K562 (cell line): Measurements from ENCODE around the gene MAST4. TPM values are rescaled to one million over a fixed set of nuclear protein-coding genes. Genes with fewer than 3 reads are reported as not detected.

Experiments
- ATAC-seq: fragments of 200-7000 bp; cut with Tn5 transposase; 3 replicates; pipeline ENCODE4 v1.9.1; 2020; ENCODE audit warnings: moderate library complexity
- BruUV-seq: library from RNA; stranded (reverse); fragments of 400-500 nt; replicated peaks from 2 replicates; lab custom pipeline; 2021; lab: Mats Ljungman, UMichigan
- CTCF ChIA-PET: fragments of 300-600 bp; formaldehyde crosslinking; extraction: SDS; loops from one replicate; lab custom pipeline; 2021; ENCODE audit warnings: low intra/inter-chr PET ratio; lab: Yijun Ruan, JAX
- POLR2A ChIA-PET: fragments of 300-600, 350-650 bp; sonication (Branson Sonifier 250); formaldehyde crosslinking; extraction: SDS; loops from one replicate; lab custom pipeline; 2021; ENCODE audit warnings: antibody characterized with exemption, inconsistent platforms; lab: Yijun Ruan, JAX
- DNase-seq, 4 experiments: peaks; one replicate each; pipeline versions ENCODE4 v3.0.0 to v3.0.0-alpha.2; 2011 to 2018; ENCODE audit warnings: low spot score in 3 of 4, mixed read lengths in 3 of 4; ENCODE audit errors: extremely low read depth in 1 of 4
- FAIRE-seq: peaks from 2 replicates; lab custom pipeline; 2011; peaks lifted over from hg19 to GRCh38; lab: Jason Lieb, UNC
- H2AFZ ChIP-seq: 2 replicates; pipeline ENCODE4 v1.6.0; 2011; ENCODE audit warnings: low read depth, low read length, control low read depth, inconsistent platforms
- H3K27ac ChIP-seq: fragments of 200-600 bp; 3 replicates; pipeline ENCODE4 v1.8.0; 2011; ENCODE audit warnings: low read depth, mild to moderate bottlenecking, control low read depth, inconsistent platforms, low read length, moderate library complexity, mixed read lengths; ENCODE audit errors: extremely low read depth
- H3K27me3 ChIP-seq, 2 experiments: fragments of 300-600 bp in 1 of 2; 2 replicates in 1 of 2; 3 replicates in 1 of 2; pipeline versions ENCODE4 v1.6.0 to v1.8.0; 2011; ENCODE audit warnings: inconsistent platforms in 2 of 2, low read length in 2 of 2, mild to moderate bottlenecking in 1 of 2, mixed read lengths in 1 of 2, moderate library complexity in 1 of 2; ENCODE audit not compliant: control insufficient read depth in 2 of 2, insufficient read depth in 2 of 2
- H3K36me3 ChIP-seq: fragments of 300-600 bp; 3 replicates; pipeline ENCODE4 v1.8.0; 2011; ENCODE audit warnings: mild to moderate bottlenecking, low read length, inconsistent platforms; ENCODE audit not compliant: control insufficient read depth, insufficient read depth
- H3K4me1 ChIP-seq, 2 experiments: fragments of 200-600 bp in 1 of 2; replicated peaks in 1 of 2; 2 replicates in 1 of 2; 3 replicates in 1 of 2; pipeline versions ENCODE4 v1.5.1 to v1.8.0; 2011; ENCODE audit warnings: inconsistent platforms in 2 of 2, low read length in 2 of 2, mild to moderate bottlenecking in 1 of 2, mixed read lengths in 1 of 2, moderate library complexity in 1 of 2; ENCODE audit not compliant: control insufficient read depth in 2 of 2, insufficient read depth in 2 of 2
- H3K4me2 ChIP-seq: 2 replicates; pipeline ENCODE4 v1.6.1; 2011; ENCODE audit warnings: low read length, control low read depth, inconsistent platforms, mixed read lengths; ENCODE audit not compliant: insufficient read depth
- H3K4me3 ChIP-seq: fragments of 200-600 bp; sonication (generic), shearing (Covaris generic); 2 replicates; pipeline ENCODE4 v1.5.1; 2016; ENCODE audit warnings: control low read depth, inconsistent platforms
- H3K79me2 ChIP-seq: fragments of 200-600 bp; 3 replicates; pipeline ENCODE4 v1.8.0; 2011; ENCODE audit warnings: low read length, inconsistent platforms; ENCODE audit not compliant: control insufficient read depth, insufficient read depth
- H3K9ac ChIP-seq, 2 experiments: 2 replicates each; pipeline versions ENCODE4 v1.6.0 to v1.6.1; 2011; ENCODE audit warnings: low read depth in 2 of 2, low read length in 2 of 2, control low read depth in 1 of 2, inconsistent platforms in 1 of 2, mild to moderate bottlenecking in 1 of 2, mixed read lengths in 1 of 2; ENCODE audit not compliant: insufficient read depth in 1 of 2
- H3K9me1 ChIP-seq: one replicate; pipeline ENCODE4 v1.6.0; 2011; ENCODE audit warnings: inconsistent platforms, mild to moderate bottlenecking, low read length, moderate library complexity; ENCODE audit not compliant: control insufficient read depth, insufficient read depth
- H3K9me3 ChIP-seq: replicated peaks from 2 replicates; pipeline ENCODE4 v1.5.1; 2011; ENCODE audit warnings: low read depth, low read length, inconsistent platforms; ENCODE audit not compliant: control insufficient read depth, insufficient read depth
- H4K20me1 ChIP-seq: replicated peaks from 2 replicates; pipeline ENCODE4 v1.6.1; 2011; ENCODE audit warnings: low read length, inconsistent platforms, mixed read lengths; ENCODE audit not compliant: control insufficient read depth, insufficient read depth
- CEBPB ChIP-seq: fragments of 450-650 bp; IDR thresholded peaks from 2 replicates; pipeline ENCODE4 v1.6.1; 2016; ENCODE audit warnings: missing genetic modification characterization, missing compliant biosample characterization
- KDM2B ChIP-seq: fragments of 250-450 bp; sonication (Bioruptor Pico); IDR thresholded peaks from 2 replicates; pipeline ENCODE4 v1.8.0; 2021; ENCODE audit warnings: mild to moderate bottlenecking, moderate library complexity
- TEAD4 ChIP-seq, 2 experiments: sonication (generic) in 1 of 2; formaldehyde crosslinking in 1 of 2; IDR thresholded peaks; 2 replicates each; pipeline versions ENCODE4 v1.6.1 to v1.8.0; 2012 to 2022; ENCODE audit warnings: borderline replicate concordance in 1 of 2, inconsistent platforms in 1 of 2, low read length in 1 of 2, mild to moderate bottlenecking in 1 of 2, missing genetic modification reagents in 1 of 2
- ZNF717 ChIP-seq: fragments of 250-450 bp; sonication (Bioruptor Pico); IDR thresholded peaks from 2 replicates; pipeline ENCODE4 v1.5.0; 2021
- WGBS: fragments of 100-300 bp; shearing (Covaris generic); methylation state at CpG from one replicate; pipeline ENCODE4 v1.1.6; 2016; ENCODE audit warnings: low coverage, mixed read lengths; ENCODE audit not compliant: insufficient coverage; ENCODE audit errors: missing lambda C conversion rate; 5-methylcytosine and 5-hydroxymethylcytosine counted together
- in situ Hi-C: fragments of 300-500 bp; cut with MboI; formaldehyde crosslinking; loops from 4 replicates; pipeline ENCODE4 v1.15.0; 2018; ENCODE audit warnings: inconsistent platforms, mixed read lengths
- intact Hi-C: fragments of 100-400 bp; cut with micrococcal nuclease; formaldehyde crosslinking; loops from 2 replicates; pipeline ENCODE4 v1.14.2; 2022
- polyA plus RNA-seq, 8 experiments: library from polyadenylated mRNA; depleted of rRNA in 4 of 8; stranded (reverse) in 5 of 8; unstranded in 3 of 8; fragments of >200 nt; fragmentation: Nextera tagmentation in 2 of 8; fragmentation: Illumina TruSeq in 1 of 8; extraction: Ambion mirVana in 2 of 8; extraction: Trizol in 1 of 8; gene quantifications; 2 replicates each; pipeline versions ENCODE4 v1.2.1 to v1.2.3, GENCODE V29; 2011 to 2014; ENCODE audit warnings: inconsistent platforms in 1 of 8, missing spikeins in 1 of 8
- total RNA-seq, 7 experiments: library from RNA; depleted of rRNA in 6 of 7; stranded (reverse); fragments of >200 nt in 6 of 7; fragmentation: Illumina TruSeq in 2 of 7; extraction: Trizol in 2 of 7; gene quantifications; 2 replicates each; pipeline versions ENCODE4 v1.2.1 to v1.2.3, GENCODE V29; 2011 to 2021; ENCODE audit warnings: low replicate concordance in 1 of 7
- TF ChIP-seq, protein P1 (sequence below), 2 experiments: fragments of 450-650 bp; IDR thresholded peaks; 2 replicates each; pipeline ENCODE4 v1.6.1; 2016; ENCODE audit warnings: mild to moderate bottlenecking in 2 of 2, borderline replicate concordance in 1 of 2, low read depth in 1 of 2, moderate library complexity in 1 of 2

Gene MAST4
- total and polyA plus RNA-seq, 9 of the 15 experiments (the other 6 are each of a cell fraction or from before 2014, with no cell fraction given): 0.88 to 10.1 (median 5.2) TPM

DNA sequence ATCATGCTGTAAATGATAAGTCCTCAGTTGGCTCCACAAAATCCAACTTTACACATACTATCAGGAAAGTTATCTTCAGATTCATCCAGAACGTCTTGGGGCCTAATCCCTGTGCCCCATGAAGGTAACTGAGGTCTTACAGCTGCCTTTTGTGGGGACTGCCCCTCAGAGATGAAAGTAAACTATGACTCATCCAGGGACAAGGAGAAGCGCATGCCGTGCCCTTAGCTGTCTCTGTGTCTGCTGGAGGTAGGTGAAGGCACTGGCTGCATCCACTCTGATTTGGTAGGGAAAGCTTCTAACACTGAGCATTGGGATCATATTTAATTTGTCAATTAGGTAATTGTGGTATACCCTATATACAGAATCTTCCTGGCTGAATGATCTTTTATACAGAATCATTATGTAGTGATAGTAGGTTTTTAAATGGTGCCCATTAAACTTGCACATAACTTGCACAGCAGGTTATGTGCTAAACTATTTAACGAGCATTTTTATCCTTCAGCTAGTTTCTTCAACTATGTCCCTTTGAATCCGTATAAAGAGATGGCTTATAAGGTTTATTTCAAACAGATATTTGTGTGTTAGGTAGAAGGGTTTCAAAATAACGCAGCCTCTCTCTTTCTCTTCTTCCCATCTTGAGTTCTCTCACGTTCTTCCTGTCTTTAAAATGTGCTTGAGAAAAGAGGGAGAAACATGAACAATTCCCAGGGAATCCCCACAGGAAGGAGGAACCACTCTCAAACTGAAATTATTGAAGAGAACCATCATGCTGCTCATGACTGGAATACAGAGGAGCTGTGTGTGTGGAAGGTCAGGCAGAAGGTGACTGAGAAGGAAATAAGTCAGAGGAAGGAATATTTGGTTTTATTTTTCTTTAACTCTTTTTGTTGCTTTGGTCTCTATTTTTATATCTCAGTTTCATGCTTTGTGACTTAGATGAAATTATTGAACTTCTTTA, 349.5 kb downstream of the MAST4 start:
- Histone ChIP-seq H3K9me1 (no peaks in the 10 kb centered on the region), H4K20me1 (no peaks in the 10 kb centered on the region), H3K9ac (no peak overlapping the region), H3K27ac (no peak overlapping the region), H3K4me2 (no peak overlapping the region)
- DNase-seq (no peak), ATAC-seq (no peak), FAIRE-seq (no peak)
- intact Hi-C loops: no loop called here
- CTCF ChIA-PET: no interaction called here
- WGBS: 0% methylated on average over 6 of the region's 7 CpGs
- no peak for TF ChIP-seq TEAD4 (IDR thresholded peaks at IDR 0.05; ENCODE audit: low read length)
- no peak for TF ChIP-seq TEAD4 (CRISPR knock-in tag; IDR thresholded peaks at IDR 0.05; ENCODE audit: borderline replicate concordance)
- TF ChIP-seq ZNF717 (CRISPR knock-in tag): no peak
- no peak for TF ChIP-seq CEBPB (tag)
- no peak for TF ChIP-seq KDM2B
- TF ChIP-seq, protein P1, sequence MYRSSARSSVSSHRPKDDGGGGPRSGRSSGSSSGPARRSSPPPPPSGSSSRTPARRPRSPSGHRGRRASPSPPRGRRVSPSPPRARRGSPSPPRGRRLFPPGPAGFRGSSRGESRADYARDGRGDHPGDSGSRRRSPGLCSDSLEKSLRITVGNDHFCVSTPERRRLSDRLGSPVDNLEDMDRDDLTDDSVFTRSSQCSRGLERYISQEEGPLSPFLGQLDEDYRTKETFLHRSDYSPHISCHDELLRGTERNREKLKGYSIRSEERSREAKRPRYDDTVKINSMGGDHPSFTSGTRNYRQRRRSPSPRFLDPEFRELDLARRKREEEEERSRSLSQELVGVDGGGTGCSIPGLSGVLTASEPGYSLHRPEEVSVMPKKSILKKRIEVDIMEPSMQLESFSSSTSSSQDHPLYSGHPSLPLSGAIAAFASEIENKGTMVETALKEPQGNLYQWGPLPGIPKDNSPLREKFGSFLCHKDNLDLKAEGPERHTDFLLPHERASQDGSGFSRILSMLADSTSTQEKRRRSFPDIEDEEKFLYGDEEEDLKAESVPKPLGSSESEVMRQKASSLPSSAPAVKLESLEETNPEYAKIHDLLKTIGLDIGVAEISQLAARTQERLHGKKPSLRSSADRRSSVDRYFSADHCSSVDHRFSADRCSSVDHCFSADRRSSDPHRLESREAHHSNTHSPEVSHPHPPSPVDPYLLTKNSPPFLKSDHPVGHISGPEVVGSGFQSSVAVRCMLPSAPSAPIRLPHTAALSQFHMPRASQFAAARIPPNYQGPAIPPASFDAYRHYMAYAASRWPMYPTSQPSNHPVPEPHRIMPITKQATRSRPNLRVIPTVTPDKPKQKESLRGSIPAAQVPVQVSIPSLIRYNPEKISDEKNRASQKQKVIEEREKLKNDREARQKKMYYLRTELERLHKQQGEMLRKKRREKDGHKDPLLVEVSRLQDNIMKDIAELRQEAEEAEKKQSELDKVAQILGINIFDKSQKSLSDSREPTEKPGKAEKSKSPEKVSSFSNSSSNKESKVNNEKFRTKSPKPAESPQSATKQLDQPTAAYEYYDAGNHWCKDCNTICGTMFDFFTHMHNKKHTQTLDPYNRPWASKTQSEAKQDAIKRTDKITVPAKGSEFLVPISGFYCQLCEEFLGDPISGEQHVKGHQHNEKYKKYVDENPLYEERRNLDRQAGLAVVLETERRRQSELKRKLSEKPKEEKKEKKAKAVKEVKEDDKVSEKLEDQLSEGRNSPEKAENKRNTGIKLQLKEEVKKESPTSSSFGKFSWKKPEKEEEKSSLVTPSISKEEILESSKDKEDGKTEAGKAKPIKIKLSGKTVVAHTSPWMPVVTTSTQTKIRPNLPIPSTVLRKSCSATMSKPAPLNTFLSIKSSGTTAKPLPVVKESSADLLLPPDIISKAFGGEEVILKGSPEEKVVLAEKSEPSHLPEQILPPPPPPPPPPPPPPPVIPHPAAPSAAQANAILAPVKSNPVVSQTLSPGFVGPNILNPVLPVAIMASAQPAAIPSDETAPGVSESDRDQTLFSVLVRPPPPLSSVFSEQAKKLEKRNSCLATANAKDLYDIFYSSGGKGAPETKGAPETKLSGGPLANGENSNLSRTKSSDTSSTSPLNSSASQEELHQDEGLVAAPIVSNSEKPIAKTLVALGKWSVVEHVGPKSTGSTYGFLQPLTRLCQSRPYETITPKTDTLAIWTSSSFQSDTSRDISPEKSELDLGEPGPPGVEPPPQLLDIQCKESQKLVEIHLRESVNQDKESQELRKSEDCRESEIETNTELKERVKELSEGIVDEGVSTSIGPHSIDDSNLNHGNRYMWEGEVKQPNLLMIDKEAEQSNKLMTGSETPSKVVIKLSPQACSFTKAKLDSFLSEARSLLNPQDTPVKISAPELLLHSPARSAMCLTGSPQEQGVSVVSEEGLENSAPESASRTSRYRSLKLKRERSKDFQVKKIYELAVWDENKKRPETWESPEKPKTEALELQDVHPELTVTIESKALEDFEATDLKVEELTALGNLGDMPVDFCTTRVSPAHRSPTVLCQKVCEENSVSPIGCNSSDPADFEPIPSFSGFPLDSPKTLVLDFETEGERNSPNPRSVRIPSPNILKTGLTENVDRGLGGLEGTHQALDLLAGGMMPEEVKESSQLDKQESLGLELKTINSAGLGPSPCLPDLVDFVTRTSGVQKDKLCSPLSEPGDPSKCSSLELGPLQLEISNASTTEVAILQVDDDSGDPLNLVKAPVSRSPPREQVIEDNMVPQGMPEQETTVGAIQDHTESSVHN (IDR thresholded peaks at IDR 0.05; ENCODE audit: borderline replicate concordance in 1 of 2, low read depth in 1 of 2): no peak
- TF ChIP-seq, all 486 proteins: peak for 0
- Histone ChIP-seq H3K79me2 (no peaks in the 10 kb centered on the region), H2AFZ (no peak overlapping the region), H3K4me1 (no peaks in the 10 kb centered on the region), H3K9me3 (no peaks in the 10 kb centered on the region), H3K4me3 (no peak overlapping the region), H3K36me3 (no peaks in the 10 kb centered on the region), H3K27me3 (peaks cover 0 to 7% of the 10 kb centered on the region in 2 experiments; a peak in 2 of 5 replicates)
- BruUV-seq: no TSS peak
- POLR2A ChIA-PET: interaction anchor here (0.7 kb wide), 1 partner anchor 47 kb away, joined by 3 read pairs; no protein-coding TSS in a partner anchor
- in situ Hi-C loops: no loop called here
